ENCODE data around the gene ALKBH7.
"Not testable (repeated sequence)": the region's sequence is repeated elsewhere in the genome, so short reads cannot be mapped to it uniquely, and the experiment has no call there.

The ALKBH7 gene

GRCh38 chr19:6357174-6357573 lies 15.4 kb upstream of the ALKBH7 start:
- FAIRE-seq = no peak
- TF ChIP-seq POLR2A (IDR thresholded peaks at IDR 0.05; ENCODE audit: low read depth, low read length) = no peak

DNA sequence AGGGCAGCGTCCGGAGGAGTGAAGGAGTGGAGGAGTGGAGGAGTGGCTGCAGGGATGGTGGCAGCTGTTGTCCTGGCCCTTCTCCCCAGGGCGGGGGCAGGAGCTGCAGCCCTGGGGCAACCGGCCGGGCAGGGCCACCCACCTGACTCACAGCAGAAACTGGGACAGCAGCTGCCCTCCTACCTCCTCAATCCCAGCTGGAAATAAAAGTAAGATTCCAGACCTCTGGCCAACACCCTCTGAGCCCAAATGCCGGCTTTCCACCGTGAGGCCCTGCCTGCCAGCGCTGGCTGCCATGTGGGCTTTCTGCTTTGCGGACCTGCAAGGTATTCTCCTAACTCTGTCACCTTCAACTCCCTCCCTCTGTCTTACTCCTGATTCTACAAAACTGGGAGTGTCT lies 14.6 kb upstream of the ALKBH7 start:
- peak; percentile 38 for DNase-seq (ENCODE audit: insufficient read length, low spot score)
- FAIRE-seq = no peak
- TF ChIP-seq POLR2A (IDR thresholded peaks at IDR 0.05; ENCODE audit: low read depth, low read length) = no peak

More at GRCh38 chr19:6357174-6357573, 15.4 kb upstream of the ALKBH7 start:
- no peak for DNase-seq (ENCODE audit: insufficient read length, low spot score)

DNA sequence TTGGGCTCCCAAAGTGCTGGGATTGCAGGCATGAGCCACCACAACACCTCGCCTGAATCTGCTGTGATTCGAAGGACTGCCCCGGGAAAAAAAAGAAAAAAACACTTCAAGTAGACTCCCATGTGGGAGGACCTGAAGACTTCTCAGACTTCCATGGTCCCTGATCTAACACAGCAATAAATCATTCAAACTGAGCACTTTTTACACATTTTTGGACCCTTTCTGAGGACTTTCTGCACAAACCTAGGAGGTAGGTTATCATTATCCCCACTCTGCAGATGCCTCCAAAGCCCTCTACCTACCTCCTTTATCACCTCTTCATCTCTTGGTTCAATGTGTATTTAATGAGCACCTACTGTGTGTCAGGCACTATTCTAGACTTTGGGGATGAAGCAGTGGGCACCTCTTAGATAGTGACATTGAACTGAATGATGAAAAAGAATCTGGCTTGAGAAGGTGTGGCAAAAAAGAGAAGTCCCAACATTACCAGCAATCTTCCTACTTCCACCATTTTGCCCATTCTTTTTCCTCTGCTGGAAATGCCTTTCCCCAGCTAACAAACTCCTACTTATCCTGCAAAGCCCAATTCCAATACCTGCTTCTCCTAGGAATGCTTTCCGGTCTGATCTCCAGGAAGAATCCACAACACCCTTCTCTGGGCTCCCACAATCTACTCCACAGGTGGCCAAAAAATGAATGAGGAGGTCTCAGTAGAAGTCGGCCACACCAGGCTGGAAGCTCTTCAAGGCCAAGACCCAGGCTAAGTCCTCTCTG lies 12.8 kb upstream of the ALKBH7 start:
- TF ChIP-seq POLR2A (IDR thresholded peaks at IDR 0.05; ENCODE audit: low read depth, low read length) = no peak
- no peak for FAIRE-seq

DNA sequence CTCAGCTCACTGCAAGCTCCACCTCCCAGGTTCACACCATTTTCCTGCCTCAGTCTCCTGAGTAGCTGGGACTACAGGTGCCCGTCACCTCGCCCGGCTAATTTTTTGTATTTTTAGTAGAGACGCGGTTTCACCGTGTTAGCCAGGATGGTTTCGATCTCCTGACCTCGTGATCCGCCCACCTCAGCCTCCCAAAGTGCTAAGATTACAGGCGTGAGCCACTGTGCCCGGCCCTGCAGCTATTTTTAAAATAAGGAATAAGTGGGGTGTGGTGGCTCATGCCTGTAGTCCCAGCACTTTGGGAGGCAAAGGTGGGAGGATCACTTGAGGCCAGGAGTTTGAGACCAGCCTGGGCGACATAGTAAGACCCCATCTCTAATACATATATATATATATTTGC lies 12.1 kb upstream of the ALKBH7 start:
- not testable (repeated sequence) for FAIRE-seq; DNase-seq (ENCODE audit: insufficient read length, low spot score)

More for the DNA sequence above, 12.8 kb upstream of the ALKBH7 start:
- no peak for DNase-seq (ENCODE audit: insufficient read length, low spot score)

GRCh38 chr19:6360857-6361216 lies 11.8 kb upstream of the ALKBH7 start:
- FAIRE-seq; DNase-seq (ENCODE audit: insufficient read length, low spot score): not testable (repeated sequence)

DNA sequence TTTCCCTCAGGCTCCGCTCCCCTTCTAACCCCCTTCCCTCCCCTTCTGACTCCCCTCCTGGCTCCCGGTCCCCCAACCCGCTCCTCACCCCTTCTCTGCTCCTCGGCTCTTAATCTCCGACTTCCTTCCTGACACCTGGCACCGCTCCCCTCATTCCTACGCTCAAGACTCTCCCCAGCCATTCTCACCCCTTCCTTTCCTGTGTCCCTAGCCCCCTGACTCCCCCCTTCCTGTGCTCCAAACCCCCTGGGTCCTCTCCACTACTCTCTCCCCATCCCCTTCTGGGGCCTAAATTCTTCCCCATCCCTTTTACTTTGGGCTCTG lies 10.6 kb upstream of the ALKBH7 start:
- DNase-seq (ENCODE audit: insufficient read length, low spot score) (no peak), FAIRE-seq (no peak)
- TF ChIP-seq POLR2A (IDR thresholded peaks at IDR 0.05; ENCODE audit: low read depth, low read length) = no peak

DNA sequence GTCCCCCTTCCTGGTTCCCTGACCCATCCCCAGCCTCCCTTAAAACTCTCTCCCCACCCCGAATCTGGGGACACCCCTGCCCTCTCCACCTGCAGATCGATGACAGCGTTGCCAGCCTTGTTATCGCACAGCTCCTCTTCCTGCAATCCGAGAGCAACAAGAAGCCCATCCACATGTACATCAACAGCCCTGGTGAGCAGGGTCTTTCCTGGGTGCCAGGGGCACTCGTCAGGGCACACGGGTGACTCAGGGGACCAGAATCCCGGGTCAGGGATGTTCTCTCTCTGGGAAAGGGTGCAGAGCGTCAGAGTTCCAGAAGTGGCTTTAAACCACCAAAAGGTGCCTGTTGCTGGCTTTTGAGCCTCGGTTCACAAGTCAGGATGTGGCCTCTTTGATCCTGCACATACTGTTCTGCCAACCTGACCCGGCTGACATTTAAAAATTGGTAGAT lies 10.2 kb upstream of the ALKBH7 start:
- DNase-seq (ENCODE audit: insufficient read length, low spot score) = no peak
- TF ChIP-seq POLR2A (IDR thresholded peaks at IDR 0.05; ENCODE audit: low read depth, low read length) = no peak
- FAIRE-seq = no peak

DNA sequence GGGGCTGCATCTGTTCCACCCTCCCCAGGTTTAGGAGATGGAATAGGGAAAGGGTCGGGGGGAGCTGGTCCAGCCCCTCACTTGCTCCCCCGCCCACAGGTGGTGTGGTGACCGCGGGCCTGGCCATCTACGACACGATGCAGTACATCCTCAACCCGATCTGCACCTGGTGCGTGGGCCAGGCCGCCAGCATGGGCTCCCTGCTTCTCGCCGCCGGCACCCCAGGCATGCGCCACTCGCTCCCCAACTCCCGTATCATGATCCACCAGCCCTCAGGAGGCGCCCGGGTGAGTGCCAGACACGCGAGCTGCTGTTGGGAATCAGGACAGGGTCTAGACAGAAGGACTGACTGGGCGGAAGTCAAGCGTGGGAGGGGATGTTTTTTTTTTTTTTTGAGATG lies 8.2 kb upstream of the ALKBH7 start:
- DNase-seq (ENCODE audit: insufficient read length, low spot score) (no peak), FAIRE-seq (no peak)
- no peak for TF ChIP-seq POLR2A (IDR thresholded peaks at IDR 0.05; ENCODE audit: low read depth, low read length)

- FAIRE-seq = peak; percentile 62
- DNase-seq (ENCODE audit: insufficient read length, low spot score) = peak; percentile 93
- TF ChIP-seq POLR2A (IDR thresholded peaks at IDR 0.05; ENCODE audit: low read depth, low read length) = peak; percentile 9; the same call in 1 of the 2 replicates
These were observed 660 bp downstream of the ALKBH7 start for GRCh38 chr19:6373096-6373812.

- no peak for DNase-seq (ENCODE audit: insufficient read length, low spot score)
- TF ChIP-seq POLR2A (IDR thresholded peaks at IDR 0.05; ENCODE audit: low read depth, low read length) = no peak
- no peak for FAIRE-seq
These were observed 1.2 kb downstream of the ALKBH7 start for GRCh38 chr19:6373813-6374108.

GRCh38 chr19:6374161-6374709 lies 1.6 kb downstream of the ALKBH7 start:
- DNase-seq (ENCODE audit: insufficient read length, low spot score) (no peak), FAIRE-seq (no peak)
- no peak for TF ChIP-seq POLR2A (IDR thresholded peaks at IDR 0.05; ENCODE audit: low read depth, low read length)

GRCh38 chr19:6374711-6375410 lies 2.3 kb downstream of the ALKBH7 start:
- FAIRE-seq (no peak), DNase-seq (ENCODE audit: insufficient read length, low spot score) (no peak)
- no peak for TF ChIP-seq POLR2A (IDR thresholded peaks at IDR 0.05; ENCODE audit: low read depth, low read length)

GRCh38 chr19:6375411-6376010 lies 2.9 kb downstream of the ALKBH7 start, which contains the start of gene PSPN:
Gene PSPN, minus strand, starts transcription at chr19:6375933. Its CDS starts 84 bp downstream, at chr19:6375849.
- no peak for FAIRE-seq
- TF ChIP-seq POLR2A (IDR thresholded peaks at IDR 0.05; ENCODE audit: low read depth, low read length) = no peak
- no peak for DNase-seq (ENCODE audit: insufficient read length, low spot score)
